Activated gamma-delta T cell treated with Interleukin-2 at 50 U/mL for 16 hours (primary cell): ENCODE data around the gene SEC14L3.

Experiments used
- DNase-seq: peaks from one replicate; pipeline ENCODE4 v3.0.0-alpha.2; 2020

SEC14L3 gene

DNA sequence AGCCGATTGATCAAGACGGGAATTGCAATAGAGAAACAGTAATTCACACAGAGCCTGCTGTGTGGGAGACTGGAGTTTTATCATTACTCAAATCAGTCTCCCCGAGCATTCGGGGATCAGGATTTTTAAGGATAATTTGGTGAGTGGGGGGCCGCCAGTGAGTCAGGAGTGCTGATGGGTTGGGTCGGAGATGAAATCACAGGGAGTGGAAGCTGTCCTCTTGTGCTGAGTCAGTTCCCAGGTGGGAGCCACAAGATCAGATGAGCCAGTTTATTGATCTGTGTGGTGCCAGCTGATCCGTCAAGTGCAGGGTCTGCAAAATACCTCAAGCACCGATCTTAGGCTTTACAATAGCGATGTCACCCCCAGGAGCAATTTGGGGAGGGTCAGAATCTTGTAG lies 30.7 kb downstream of the SEC14L3 start:
- no peak for DNase-seq

DNA sequence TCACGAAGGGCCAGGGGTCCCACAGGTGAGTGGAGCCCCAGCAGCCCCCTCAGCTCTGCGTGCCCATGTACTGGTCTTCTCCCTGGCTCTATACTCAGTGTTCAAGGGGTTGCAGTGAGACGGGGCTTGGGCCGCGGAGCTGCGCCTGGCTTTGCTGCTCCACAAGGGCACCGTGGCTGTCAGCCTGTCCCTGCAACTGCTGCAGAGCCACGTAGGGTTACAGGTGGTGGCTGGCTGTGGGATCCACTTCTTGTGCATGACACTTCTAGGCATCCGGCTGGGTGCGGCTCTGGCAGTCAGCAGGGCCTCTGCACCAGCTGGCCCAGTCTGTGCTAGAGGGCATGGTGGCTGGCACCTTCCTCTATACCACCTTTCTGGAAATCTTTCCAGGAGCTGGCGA lies 32.0 kb downstream of the SEC14L3 start:
- no peak for DNase-seq

DNA sequence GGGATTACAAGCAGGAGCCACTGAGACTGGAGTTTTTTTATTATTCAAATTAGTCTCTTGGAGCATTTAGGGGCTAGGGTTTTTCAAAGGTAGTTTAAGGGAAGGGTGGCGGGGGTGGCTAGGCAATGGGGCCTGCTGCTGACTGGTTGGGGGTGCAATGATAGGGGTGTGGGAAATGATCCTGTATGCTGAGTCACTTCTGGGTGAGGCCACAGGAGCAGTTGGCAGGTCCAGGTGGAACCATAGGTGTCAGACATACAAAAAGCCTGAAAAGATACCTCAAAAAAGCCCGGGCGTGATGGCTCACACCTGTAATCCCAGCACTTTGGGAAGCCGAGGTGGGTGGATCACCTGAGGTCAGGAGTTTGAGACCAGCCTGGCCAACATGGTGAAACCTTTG lies 32.6 kb downstream of the SEC14L3 start:
- DNase-seq, result no peak

DNA sequence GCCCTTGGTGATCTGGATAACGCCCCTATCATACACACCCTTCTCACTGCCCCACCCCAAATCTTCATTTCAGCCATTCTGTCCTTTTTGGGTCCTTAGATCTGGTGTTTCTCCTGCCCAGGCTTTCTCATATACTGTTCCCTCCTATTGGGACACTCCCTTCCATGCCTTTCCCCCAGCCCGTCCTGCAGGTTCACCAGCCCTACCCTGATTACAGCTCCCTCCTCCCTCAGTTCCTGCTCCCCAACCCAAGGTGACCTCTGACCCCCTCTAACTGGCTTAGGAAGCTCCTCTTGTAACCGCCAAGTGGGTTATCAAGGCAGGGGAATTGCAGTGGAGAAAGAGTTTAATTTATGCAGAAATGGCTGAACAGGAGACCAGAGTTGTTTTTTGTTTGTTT lies 33.3 kb downstream of the SEC14L3 start:
- no peak for DNase-seq

DNA sequence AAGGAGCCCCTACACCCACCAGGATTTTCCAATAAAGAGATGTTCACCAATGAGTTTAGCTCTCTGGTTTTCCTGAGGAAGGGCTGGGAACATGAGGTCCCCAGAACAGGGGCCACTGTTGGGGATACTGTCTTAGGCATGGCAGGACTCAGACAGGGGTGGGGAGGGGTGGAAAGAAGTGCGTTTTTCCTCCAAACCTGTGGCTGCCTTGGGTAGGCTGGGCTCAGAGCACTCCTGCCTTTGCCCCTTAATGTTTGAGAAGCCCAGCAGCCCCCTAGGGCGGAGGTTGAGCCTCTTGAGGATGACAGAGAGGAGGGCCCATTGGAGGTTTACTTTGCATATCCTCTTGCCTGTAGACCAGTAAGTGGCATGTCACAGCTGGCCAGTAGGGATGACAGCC lies 35.6 kb downstream of the SEC14L3 start:
- no peak for DNase-seq

DNA sequence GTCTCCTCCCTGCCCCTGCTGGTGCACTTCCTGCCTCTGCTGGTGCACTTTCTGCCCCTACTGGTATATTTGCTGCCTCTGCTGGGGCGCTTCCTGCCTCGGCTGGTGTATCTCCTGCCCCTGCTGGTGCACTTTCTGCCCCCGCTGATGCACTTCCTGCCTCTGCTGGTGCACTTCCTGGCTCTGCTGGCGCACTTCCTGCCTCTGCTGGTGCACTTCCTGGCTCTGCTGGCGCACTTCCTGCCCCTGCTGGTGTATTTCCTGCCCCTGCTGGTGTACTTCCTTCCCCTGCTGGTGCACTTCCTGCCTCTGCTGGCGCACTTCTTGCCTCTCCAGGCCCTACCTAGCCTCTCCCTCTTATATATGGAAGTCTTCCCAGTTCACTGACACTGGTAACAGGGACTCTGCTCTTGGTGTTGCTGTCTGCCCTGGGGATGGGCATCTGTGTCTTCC lies 36.1 kb downstream of the SEC14L3 start:
- DNase-seq, result peak; percentile 85

DNA sequence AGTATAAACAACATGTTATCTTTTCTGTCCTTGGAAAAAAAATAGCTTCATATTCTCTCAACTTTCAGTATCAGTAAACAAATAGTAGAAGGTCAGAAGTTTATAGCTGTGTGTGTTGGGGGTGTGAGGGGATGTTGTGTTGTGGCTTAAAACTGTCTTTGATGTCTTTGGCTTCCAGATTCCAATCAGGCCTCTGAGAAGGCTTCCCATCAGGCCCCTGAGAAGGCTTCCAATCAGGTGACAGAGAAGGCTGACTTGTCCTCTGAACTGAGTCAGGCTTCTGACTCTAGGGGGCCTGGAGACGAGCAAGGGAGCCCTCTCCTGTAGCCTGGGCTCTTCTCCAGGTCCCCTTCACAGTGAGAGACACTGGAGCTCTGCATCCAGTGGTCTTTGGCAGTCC lies 37.0 kb downstream of the SEC14L3 start:
- DNase-seq, result no peak

DNA sequence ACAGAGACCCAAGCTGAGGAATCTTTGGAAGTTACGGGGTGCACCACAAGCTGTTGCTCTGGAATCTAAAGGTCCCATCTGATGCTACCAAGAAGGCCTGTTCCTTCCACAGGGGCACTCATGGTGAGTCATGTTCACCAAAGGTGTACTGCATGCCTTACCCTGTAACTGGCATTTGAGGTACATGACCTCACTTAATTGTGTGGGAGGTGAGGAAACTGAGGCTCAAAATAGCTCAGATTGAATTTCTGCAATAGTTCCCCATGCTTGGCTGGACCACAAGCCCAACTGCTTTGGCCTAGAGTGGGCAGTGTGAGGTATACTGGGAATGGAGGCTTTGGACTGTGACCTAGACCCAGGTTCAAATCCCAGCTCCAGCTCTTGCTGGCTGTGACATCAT lies 38.0 kb downstream of the SEC14L3 start:
- no peak for DNase-seq

DNA sequence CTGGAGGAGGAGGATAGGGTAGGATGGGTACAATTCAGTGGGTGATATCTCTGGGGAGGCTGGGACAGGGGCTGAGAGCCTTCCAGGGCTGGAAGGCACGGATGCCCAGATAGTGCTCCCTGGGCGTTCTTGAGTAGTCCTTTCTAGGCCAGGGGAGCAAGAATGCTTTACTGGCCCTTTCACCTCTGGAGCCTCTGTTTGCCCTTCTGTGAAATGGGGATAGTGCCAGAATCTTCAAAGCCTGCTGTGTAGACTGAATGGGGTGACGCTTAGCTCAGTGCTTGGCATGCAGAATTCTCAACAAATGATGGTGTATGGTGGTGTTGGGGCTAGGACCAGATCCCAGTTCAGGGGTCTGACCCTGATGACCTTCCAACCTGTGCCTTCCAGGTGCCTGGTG lies 38.6 kb downstream of the SEC14L3 start:
- no peak for DNase-seq

DNA sequence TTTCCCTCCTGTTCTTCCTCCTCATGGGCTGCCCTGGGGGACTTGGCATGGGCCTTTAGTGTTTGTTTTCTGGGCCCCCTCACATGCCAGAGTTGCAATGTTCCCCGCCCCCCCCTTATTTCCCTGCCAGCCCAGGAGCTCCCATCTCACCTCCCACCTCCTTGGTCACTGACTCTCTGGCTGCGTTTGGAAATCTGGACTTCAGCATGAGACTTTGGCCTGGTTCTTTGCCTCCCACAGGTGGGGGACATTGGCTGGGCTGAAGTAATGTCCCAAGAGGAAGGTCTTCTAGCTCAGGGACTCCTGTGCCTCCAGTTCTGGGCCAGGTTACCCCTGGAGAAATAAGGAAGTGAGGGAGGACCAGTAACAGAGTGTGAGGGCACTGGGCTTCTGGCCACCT lies 39.3 kb downstream of the SEC14L3 start:
- DNase-seq, result no peak

DNA sequence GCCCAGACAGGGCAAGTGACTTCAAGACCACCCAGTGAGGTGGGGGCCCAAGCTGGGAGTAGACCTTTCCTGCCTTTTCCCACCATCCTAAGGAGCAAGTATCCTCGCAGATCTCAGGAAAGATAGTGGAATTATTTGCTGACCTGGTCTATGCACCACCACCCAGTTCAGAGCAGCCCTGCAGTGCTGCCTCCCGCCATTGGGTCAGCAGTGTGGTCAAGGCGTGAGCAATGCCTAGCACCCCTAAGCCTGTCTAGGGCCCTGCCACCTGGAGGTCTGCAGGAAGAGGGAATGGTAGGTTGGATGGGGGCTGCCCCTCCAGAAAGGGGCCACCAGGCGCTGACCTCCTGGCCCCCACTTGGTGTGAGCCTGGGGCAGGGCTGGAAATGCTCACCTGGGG lies 39.7 kb downstream of the SEC14L3 start:
- DNase-seq, result no peak

DNA sequence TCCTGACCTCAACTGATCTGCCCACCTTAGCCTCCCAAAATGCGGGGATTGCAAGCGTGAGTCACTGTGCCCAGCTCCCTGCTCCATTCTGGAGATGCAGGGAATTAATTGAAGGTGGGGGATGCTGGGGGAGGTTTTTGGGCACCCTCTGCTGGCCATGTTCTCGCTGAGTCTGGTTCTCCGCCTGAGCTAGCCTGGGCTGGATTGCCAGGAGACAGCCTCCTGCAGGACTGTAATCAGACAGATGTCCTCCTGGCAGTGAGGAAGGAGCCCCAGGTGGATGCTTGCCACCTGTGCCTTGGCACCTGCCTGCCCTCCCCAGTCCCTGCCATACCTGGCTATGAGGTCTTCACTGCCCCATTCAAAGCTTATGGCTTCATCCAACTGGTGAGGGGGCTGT lies 40.9 kb downstream of the SEC14L3 start:
- DNase-seq, result no peak

DNA sequence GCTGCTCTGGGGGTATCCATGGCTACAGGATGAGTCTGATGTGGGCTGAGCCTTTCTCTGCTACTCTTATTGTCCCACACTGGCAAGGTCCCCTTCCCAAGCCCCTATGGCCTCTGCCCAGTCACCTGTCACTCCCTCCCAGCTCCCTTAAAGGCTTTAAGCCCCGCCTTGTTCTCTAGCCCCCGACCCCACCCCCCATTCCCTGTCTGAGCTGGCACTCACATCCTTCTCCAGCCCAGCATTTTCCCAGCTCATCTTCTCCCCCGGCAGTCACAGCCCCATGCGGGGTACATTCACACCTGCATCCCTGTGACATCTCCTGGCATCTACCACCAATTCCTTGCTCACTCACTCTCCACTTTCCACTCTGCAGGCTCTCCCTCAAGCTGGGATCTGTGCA lies 41.9 kb downstream of the SEC14L3 start:
- DNase-seq, result no peak

DNA sequence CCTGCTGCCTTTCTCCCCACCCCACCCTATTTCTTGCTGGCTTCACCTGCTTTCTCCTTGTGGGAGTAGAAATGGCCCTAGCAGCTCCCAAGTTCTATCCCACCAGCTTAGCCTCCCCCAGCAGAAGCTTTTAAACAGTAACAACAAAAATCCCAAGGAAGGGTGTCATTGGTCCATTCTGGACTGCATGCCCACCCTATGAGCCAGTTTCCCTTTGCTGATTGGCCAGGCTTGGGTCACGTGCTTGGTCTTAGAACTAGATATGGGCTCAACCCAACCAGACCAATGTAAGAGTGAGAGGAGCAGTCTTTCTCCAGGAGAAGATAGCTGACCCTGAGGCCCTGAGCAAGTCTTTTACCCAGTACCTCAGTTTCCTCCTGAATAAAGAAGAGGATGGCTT lies 43.9 kb downstream of the SEC14L3 start:
- no peak for DNase-seq

DNA sequence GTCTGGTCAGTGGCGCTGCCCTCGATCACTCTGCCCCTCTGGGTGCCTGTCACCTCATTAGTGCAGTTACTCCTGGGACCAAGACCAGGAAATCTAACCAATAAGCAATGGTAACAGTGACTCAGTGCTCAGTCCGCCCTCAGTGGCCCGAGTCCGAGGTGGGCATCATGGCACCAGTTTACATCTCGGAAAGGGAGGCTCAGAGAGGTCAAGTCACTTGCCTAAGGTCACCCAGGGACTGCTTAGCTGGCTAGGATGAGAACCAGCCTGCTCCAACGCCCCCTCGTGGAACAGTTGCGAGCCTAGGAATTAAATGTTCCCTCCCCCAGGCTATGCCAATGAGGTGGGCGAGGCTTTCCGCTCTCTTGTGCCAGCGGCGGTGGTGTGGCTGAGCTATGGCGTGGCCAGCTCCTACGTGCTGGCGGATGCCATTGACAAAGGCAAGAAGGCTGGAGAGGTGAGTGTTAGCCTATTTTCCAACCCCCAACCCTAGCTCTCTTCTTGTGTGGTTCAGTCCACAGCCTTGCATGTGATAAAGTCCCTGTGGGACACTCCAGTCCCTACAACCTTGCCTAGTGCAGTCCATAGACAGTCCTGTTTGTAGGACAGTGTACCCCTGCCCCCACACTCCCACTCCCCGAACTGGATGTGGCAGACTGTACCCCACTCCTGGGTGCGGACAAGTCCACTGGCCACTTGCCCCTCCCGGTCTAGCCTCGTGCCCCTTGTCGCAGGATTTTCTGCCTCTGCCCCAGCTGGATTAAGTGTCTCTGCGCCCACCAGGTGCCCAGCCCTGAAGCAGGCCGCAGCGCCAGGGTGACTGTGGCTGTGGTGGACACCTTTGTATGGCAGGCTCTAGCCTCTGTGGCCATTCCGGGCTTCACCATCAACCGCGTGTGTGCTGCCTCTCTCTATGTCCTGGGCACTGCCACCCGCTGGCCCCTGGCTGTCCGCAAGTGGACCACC lies 45.1 kb downstream of the SEC14L3 start:
- DNase-seq, result peak; percentile 83

DNA sequence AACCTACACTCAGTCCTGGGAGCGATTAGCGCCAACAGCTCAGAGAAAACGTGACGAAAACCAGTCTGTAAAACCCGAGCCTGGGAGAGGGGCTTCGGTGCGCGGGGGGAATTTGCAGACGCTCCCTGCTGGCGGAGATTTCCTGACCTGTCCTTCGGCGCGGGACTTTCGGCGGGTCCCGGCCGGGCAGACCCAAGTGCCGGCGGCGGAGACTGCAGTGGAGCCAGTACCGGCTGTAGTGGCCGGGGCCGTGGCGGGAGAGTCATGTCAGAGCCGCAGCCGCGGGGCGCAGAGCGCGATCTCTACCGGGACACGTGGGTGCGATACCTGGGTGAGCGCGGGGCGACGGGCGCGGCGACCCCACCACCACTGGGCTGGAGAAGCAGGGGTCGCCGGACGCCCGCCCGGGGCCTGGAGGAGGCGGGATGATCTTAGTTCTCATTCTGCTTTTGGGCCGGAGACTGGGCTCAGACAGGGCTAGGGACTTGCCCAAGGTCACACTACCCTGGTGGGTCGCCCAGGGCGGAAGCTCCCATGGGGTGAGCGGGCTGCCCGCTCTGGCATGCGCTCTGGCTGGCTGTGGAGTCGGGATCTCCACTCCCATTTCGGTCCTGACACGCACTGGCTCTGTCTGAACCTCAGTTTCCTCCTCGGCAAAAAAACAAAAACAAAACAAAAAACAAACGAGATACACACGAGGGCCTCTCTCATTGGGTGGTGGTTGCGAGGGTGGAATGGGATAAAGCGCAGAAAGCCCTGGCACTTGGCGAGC lies 46.0 kb downstream of the SEC14L3 start, which contains the start of gene MTFP1:
Gene MTFP1, plus strand, starts transcription at position 153 of the 772 bp plus-strand sequence. Its CDS starts 112 bp downstream, at position 265.
- peak; percentile 30 for DNase-seq

DNA sequence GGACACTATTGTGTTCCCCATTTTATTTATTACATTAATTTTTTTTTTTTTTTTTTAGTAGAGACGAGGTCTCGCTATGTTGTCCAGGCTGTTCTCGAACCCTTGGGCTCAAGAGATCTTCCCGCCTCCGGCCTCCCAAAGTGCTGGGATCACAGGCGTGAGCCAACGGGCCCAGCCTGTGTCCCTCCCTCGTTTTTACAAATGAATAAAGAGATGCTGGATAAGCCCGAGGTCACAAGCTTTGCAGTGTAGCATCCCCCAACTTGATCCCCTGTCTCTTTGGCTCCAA lies 46.5 kb downstream of the SEC14L3 start:
- DNase-seq, result no peak

DNA sequence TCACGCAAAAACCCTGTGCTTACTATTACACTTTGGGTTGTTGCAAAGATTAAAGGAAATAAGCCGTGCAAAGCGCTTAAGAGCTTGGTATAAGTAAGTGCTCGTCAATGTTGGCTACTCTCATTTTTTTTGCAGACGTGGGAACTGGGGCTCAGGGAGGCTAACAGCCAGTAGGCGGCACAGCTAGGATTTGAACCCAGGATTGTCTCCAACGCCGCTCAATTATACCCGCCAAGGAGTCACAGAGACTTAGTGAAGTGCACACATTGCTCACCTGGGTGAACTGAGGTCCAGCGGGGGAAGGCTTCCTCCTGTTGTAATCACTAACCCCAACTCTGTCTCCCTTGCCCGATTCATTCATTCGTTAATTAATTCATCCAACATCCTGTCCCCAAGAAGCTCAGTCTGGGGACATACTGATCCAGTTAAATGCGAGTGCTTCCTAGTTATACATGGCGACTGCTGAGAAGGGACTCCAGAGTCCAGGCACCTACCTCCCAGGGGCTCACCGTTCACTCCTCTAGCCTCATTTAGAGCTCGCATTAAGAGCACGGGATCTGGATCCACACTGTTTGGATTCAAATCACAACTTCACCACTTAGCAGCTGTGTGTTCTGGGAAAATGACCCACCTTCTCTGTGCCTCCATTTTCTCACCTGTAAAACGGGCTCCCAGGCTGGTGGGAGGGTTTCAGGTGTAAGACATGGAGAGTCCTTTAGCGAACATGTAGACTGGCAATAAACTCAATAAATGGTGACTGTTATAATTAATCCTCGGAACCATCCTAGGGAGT lies 47.1 kb downstream of the SEC14L3 start:
- DNase-seq, result no peak

DNA sequence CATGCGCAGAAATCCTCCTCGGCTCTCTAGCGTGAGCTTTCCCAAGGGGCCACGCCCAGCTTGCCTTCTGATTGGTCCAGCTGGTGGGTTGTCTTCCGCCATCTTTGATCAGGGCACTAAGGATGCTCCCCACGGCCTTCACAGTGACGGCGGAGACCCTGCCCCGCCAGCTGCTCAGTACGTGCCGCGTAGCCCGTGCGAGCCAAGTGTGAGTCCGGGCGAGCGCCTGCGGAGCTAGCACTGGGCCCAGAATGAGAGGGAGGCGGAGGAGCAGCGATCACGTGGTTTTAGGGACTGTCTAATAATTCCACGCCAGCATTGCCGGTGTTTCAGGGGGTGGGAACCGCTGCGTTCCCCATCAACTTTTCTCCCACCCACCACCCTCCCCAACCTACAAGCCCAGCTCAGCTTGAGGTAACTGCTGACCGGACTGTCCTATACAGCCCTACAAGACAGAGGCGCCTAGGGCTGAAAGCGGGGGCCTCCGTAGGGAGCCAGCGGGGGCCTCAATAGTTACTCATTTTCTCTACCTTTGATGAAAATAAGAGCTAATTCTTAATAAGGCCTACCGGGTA lies 47.8 kb downstream of the SEC14L3 start:
- DNase-seq, result peak; percentile 98

DNA sequence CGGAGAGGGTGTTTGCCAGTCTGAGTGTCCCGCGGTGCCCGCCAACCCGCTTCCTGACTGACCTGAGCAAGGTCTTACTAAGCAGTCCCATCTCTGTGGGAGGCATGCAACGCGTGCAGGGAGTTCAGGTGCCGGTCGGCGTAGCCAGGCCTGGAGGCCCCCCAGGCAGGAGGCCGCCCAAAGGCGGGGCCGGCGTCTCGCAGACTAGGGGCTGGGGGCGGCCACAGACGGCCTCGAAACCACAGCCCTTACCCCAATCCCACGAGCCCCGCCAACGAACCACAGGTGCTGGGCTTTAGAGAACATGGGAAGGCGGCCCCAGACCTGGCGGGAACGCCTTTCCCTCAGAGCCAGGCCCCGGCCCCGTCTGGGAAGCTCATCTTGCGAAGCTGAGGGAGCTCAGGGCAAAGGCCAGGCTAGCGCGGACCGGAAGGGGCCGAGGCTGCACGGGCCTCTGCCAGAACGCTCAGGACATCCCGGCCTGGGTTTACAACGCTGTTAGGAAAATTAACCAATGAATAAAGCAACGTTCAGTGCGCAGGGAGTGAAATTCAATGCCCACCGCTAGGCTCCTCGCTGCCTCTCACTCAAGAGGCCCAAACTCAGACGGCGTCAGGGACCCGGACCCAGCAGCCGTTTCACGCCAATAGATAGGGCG lies 48.4 kb downstream of the SEC14L3 start:
- peak; percentile 41 for DNase-seq

DNA sequence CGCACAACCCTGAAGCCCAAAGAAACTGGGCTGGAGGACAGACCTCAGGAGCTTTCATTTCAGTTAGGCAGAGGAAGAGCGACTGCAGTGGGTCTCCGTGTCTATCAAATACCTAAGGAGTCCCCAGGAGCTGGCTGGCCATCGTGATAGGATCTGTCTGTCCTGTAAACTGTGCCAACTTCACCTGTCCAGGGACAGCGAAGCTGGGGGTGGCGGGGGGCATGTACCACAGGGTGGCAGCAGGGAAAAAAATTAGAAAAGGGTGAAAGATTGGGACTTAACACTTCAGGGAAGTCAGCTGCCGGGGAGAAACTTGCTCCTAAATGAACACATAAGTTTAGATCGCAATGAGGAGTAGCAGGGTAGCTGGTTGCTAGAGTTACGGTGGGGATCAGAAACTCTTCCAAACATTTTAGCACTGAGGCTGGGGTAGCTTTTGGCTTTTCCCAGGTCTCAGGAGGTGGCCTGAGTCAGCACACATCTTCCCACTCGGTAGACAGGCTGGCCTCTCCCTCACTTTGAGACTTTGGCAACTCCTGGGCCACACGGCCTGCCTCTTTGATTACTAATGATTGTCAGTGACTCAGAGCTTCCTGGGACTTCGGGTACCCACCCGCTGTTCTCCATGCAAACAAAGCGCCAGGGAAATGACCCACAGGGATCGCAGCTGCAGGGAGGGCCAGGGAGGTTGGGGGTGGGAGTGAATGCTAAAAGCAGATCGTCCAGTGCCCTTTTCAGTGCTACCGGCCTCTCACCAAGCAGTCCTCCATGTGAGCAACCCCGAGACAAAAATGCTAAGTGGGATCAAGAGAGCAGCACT lies 49.1 kb downstream of the SEC14L3 start:
- DNase-seq, result no peak
